ENCODE measurements around the gene CAP2. TPM values are rescaled to one million over a fixed set of nuclear protein-coding genes. Genes with fewer than 3 reads are reported as not detected.
"Not testable (repeated sequence)": the region's sequence is repeated elsewhere in the genome, so short reads cannot be mapped to it uniquely, and the experiment has no call there.

The CAP2 gene
- total and polyA plus RNA-seq, 2 experiments from 2014 or later: 6.7 to 9.1 TPM

DNA sequence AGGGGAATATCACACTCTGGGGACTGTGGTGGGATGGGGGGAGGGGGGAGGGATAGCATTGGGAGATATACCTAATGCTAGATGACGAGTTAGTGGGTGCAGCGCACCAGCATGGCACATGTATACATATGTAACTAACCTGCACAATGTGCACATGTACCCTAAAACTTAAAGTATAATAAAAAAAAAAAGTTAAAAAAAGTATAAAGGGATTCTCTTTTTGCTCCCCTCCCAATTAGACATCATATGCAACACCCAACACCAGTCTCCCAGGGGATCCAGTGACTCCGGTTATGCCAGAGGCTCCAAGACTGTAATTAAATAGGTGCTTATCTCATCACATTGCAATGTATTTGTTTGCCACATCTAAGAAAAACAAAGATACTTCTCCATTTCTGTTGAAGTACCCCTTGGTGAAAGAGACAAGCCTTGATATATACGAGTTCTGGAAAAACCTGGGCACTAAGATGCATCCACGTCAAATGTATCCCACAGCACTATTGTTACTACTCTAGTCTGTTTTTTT is 35.3 kb downstream of the CAP2 start:
- H3K4me3 Mint-ChIP-seq; H3K4me2 ChIP-seq; H3K4me3 ChIP-seq; H3K27ac ChIP-seq (ENCODE audit: low read depth); H3F3A ChIP-seq (replicated peaks; ENCODE audit: low read depth); H3K27me3 ChIP-seq (ENCODE audit: insufficient read depth); H2AFZ ChIP-seq; H3K9me2 ChIP-seq (ENCODE audit: insufficient read depth); H4K20me1 ChIP-seq (replicated peaks; ENCODE audit: insufficient read depth); DNase-seq (ENCODE audit: low spot score); H3K27me3 Mint-ChIP-seq (ENCODE audit: insufficient read depth, low read depth, poor library complexity); ATAC-seq; H3K36me3 ChIP-seq (ENCODE audit: insufficient read depth); H3K79me2 ChIP-seq (replicated peaks; ENCODE audit: insufficient read depth); H3K4me1 Mint-ChIP-seq; H3K9me3 Mint-ChIP-seq; H3K4me1 ChIP-seq (ENCODE audit: insufficient read depth); H3K36me3 Mint-ChIP-seq (ENCODE audit: low read depth); H3K27ac Mint-ChIP-seq: not testable (repeated sequence)

DNA sequence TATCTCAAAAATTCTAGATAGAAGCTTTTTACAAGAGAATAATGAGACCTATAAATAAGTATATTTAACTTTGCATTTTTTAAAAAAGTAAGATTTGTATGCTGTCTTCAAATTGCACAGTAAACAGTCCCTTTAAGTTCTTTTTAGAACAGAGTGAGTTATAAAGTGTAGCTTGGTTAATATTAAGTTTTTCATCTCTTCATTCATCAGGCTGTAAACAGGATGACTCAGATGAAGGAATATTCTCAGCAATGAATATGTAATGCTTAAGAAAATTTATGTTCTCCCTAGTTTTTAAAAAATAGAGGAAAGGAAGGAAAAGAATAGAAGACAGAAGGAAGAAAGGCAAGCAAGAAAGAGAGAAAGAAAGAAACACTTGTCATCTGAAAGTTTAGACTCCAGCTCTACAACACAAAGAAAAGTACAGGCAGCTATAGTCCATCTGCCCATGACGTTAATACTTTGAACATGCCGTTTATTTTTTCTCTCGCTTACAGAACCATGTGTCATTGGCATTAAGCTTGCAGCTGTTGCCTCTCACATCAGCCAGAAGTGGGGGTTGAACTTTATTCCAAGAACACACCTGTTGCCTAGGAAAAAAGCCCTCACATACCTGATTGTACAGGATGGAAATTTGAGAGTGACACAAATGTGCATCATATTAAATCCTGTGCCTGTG is 36.1 kb downstream of the CAP2 start:
- Histone ChIP-seq H3K4me1 (ENCODE audit: insufficient read depth) (no peaks in the 10 kb centered on the region), H3K4me3 (no peak overlapping the region), H3K4me2 (no peak overlapping the region), H3K79me2 (replicated peaks; ENCODE audit: insufficient read depth) (no peaks in the 10 kb centered on the region), H3K27ac (ENCODE audit: low read depth) (no peak overlapping the region), H3K36me3 (ENCODE audit: insufficient read depth) (no peaks in the 10 kb centered on the region), H3K9me2 (ENCODE audit: insufficient read depth) (no peaks in the 10 kb centered on the region; the same call in 1 of the 2 replicates), H2AFZ (no peak overlapping the region), H4K20me1 (replicated peaks; ENCODE audit: insufficient read depth) (no peaks in the 10 kb centered on the region; the same call in 1 of the 2 replicates), H3K27me3 (ENCODE audit: insufficient read depth) (no peaks in the 10 kb centered on the region), H3F3A (replicated peaks; ENCODE audit: low read depth) (no peaks in the 10 kb centered on the region)
- DNase-seq (ENCODE audit: low spot score): no peak
- no peaks in the 10 kb centered on the region for H3K27me3 Mint-ChIP-seq (ENCODE audit: insufficient read depth, low read depth, poor library complexity)
- H3K9me3 Mint-ChIP-seq: no peaks in the 10 kb centered on the region; the same call in 2 of the 3 replicates
- H3K4me3 Mint-ChIP-seq: no peak overlapping the region
- H3K27ac Mint-ChIP-seq: no peak overlapping the region
- ATAC-seq: no peak
- H3K4me1 Mint-ChIP-seq: peaks cover 6% of the 10 kb centered on the region; the same call in 2 of the 3 replicates
- peaks cover 13% of the 10 kb centered on the region; the same call in 2 of the 3 replicates for H3K36me3 Mint-ChIP-seq (ENCODE audit: low read depth)
- no peak for TF ChIP-seq POLR2AphosphoS5 (IDR thresholded peaks at IDR 0.05; ENCODE audit: low read depth)
- no peak for TF ChIP-seq EZH2 (IDR thresholded peaks at IDR 0.05; ENCODE audit: low read depth, unreplicated experiment)
- no peak for TF ChIP-seq NANOG (IDR thresholded peaks at IDR 0.05; ENCODE audit: borderline replicate concordance)
- TF ChIP-seq JUNB (IDR thresholded peaks at IDR 0.05; ENCODE audit: unreplicated experiment): no peak
- TF ChIP-seq, protein P1, sequence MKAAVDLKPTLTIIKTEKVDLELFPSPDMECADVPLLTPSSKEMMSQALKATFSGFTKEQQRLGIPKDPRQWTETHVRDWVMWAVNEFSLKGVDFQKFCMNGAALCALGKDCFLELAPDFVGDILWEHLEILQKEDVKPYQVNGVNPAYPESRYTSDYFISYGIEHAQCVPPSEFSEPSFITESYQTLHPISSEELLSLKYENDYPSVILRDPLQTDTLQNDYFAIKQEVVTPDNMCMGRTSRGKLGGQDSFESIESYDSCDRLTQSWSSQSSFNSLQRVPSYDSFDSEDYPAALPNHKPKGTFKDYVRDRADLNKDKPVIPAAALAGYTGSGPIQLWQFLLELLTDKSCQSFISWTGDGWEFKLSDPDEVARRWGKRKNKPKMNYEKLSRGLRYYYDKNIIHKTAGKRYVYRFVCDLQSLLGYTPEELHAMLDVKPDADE (IDR thresholded peaks at IDR 0.05): no peak
- no peak for TF ChIP-seq ZNF331 (CRISPR knock-in tag; IDR thresholded peaks at IDR 0.05; ENCODE audit: low read depth)
- TF ChIP-seq ZNF114 (CRISPR knock-in tag; IDR thresholded peaks at IDR 0.05): no peak
- no peak for TF ChIP-seq STAT1 (IDR thresholded peaks at IDR 0.05; ENCODE audit: unreplicated experiment)
- no peak for TF ChIP-seq CREB1 (CRISPR knock-in tag; IDR thresholded peaks at IDR 0.05; ENCODE audit: low read depth)
- no peak for TF ChIP-seq EZH2phosphoT487 (IDR thresholded peaks at IDR 0.05; ENCODE audit: unreplicated experiment)
- TF ChIP-seq, protein P2, sequence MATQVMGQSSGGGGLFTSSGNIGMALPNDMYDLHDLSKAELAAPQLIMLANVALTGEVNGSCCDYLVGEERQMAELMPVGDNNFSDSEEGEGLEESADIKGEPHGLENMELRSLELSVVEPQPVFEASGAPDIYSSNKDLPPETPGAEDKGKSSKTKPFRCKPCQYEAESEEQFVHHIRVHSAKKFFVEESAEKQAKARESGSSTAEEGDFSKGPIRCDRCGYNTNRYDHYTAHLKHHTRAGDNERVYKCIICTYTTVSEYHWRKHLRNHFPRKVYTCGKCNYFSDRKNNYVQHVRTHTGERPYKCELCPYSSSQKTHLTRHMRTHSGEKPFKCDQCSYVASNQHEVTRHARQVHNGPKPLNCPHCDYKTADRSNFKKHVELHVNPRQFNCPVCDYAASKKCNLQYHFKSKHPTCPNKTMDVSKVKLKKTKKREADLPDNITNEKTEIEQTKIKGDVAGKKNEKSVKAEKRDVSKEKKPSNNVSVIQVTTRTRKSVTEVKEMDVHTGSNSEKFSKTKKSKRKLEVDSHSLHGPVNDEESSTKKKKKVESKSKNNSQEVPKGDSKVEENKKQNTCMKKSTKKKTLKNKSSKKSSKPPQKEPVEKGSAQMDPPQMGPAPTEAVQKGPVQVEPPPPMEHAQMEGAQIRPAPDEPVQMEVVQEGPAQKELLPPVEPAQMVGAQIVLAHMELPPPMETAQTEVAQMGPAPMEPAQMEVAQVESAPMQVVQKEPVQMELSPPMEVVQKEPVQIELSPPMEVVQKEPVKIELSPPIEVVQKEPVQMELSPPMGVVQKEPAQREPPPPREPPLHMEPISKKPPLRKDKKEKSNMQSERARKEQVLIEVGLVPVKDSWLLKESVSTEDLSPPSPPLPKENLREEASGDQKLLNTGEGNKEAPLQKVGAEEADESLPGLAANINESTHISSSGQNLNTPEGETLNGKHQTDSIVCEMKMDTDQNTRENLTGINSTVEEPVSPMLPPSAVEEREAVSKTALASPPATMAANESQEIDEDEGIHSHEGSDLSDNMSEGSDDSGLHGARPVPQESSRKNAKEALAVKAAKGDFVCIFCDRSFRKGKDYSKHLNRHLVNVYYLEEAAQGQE (IDR thresholded peaks at IDR 0.05; ENCODE audit: unreplicated experiment): no peak
- TF ChIP-seq, protein P3, sequence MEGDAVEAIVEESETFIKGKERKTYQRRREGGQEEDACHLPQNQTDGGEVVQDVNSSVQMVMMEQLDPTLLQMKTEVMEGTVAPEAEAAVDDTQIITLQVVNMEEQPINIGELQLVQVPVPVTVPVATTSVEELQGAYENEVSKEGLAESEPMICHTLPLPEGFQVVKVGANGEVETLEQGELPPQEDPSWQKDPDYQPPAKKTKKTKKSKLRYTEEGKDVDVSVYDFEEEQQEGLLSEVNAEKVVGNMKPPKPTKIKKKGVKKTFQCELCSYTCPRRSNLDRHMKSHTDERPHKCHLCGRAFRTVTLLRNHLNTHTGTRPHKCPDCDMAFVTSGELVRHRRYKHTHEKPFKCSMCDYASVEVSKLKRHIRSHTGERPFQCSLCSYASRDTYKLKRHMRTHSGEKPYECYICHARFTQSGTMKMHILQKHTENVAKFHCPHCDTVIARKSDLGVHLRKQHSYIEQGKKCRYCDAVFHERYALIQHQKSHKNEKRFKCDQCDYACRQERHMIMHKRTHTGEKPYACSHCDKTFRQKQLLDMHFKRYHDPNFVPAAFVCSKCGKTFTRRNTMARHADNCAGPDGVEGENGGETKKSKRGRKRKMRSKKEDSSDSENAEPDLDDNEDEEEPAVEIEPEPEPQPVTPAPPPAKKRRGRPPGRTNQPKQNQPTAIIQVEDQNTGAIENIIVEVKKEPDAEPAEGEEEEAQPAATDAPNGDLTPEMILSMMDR (conservative IDR thresholded peaks at IDR 0.05; ENCODE audit: low read depth in 2 of 2): no peak

All from GM23338 (cell line).